ENCODE results near the gene PARVB. TPM values are rescaled to one million over a fixed set of nuclear protein-coding genes. Genes with fewer than 3 reads are reported as not detected.

PARVB gene
- total RNA-seq, 4 donors from 2014 or later: 32.1 to 61.9 (median 41.9) TPM

DNA sequence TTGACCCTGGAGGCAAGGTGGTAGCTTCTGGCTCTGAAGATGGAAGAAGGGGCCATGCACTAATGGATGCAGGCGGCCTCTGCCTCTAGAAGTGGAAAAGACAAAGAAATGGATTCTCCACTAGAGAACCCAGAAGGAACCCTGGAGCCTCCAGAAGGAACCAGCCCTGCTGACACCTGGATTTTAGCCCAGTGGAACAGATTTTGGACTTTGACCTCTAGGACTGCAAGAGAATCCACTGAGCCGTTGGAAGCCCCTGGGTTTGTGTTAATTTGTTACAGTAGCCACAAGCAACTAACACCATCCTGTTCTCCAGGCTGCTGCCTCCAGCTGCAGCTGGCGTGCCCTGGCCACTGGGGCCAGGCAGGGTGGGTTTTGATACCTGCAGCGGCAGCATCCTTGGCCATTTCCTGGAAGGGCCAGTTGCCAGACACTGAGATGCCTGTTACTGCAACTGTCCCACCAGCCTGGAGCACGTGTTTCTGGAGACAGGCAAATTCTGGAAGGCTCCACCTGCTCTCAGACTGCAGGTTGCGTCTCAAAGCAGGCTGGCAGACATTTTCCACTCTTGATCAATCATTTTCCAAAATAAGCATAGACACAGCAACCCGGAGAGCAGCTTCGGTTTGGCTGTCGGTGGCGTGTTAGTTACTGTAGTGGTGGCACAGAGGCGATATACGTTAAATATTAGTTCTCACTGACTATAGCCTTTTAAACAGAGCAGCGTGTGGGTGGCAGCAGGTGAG lies 79.8 kb downstream of the PARVB start:
- Histone ChIP-seq H3K4me1 (peaks cover 0 to under 1% (median 0%) of the 10 kb centered on the region in 3 donors), H3K4me3 (no peak overlapping the region), H3K27me3 (no peaks in the 10 kb centered on the region), H3K9me3 (no peaks in the 10 kb centered on the region), H3K36me3 (peaks cover 0 to 55% of the 10 kb centered on the region in 2 donors), H3K27ac (no peak overlapping the region)
- TF ChIP-seq, protein P1, sequence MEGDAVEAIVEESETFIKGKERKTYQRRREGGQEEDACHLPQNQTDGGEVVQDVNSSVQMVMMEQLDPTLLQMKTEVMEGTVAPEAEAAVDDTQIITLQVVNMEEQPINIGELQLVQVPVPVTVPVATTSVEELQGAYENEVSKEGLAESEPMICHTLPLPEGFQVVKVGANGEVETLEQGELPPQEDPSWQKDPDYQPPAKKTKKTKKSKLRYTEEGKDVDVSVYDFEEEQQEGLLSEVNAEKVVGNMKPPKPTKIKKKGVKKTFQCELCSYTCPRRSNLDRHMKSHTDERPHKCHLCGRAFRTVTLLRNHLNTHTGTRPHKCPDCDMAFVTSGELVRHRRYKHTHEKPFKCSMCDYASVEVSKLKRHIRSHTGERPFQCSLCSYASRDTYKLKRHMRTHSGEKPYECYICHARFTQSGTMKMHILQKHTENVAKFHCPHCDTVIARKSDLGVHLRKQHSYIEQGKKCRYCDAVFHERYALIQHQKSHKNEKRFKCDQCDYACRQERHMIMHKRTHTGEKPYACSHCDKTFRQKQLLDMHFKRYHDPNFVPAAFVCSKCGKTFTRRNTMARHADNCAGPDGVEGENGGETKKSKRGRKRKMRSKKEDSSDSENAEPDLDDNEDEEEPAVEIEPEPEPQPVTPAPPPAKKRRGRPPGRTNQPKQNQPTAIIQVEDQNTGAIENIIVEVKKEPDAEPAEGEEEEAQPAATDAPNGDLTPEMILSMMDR (IDR thresholded peaks at IDR 0.05): no peak
- no peak for TF ChIP-seq POLR2AphosphoS5 (IDR thresholded peaks at IDR 0.05)
- no peak for TF ChIP-seq POLR2A (IDR thresholded peaks at IDR 0.05)
- TF ChIP-seq EP300 (IDR thresholded peaks at IDR 0.05): no peak
- no peak for ATAC-seq
- WGBS, 2 donors (ENCODE audit: low coverage in 1 of 2): 60% methylated on average over 1 of the region's 13 CpGs; no CpG with 5 or more reads in 1 of the 2 donors

DNA sequence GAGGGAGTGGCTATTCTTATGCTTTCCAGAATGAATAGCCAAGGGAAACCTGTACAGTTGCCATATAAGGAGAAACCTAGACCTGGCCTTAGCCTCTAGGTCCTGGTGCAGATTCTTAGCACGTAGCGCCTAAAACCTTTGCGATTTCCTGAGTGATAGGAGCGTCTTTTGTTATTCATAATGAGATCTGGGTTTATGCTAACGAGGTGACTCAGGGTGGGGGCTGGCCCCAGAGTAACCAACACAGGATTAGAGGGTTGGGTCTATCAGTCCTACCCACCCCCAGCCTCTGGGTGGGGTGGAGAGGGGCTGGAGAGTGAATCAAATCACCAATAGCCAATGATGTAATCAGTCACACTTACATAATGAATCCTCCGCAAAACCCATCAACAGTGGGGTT lies 83.2 kb downstream of the PARVB start:
- TF ChIP-seq, protein P1 (IDR thresholded peaks at IDR 0.05): no peak
- TF ChIP-seq POLR2AphosphoS5 (IDR thresholded peaks at IDR 0.05) (no peak), POLR2A (IDR thresholded peaks at IDR 0.05) (no peak), EP300 (IDR thresholded peaks at IDR 0.05) (no peak)
- Histone ChIP-seq H3K4me1 (peaks cover 0 to 8% (median 0%) of the 10 kb centered on the region in 3 donors), H3K27me3 (no peaks in the 10 kb centered on the region), H3K36me3 (peaks cover 0 to 30% of the 10 kb centered on the region in 2 donors), H3K4me3 (no peak overlapping the region), H3K9me3 (no peaks in the 10 kb centered on the region), H3K27ac (no peak overlapping the region)
- ATAC-seq: no peak
- 81 to 100% methylated on average over 3 to 6 of the region's 6 CpGs for WGBS, 2 donors (ENCODE audit: low coverage in 1 of 2)

DNA sequence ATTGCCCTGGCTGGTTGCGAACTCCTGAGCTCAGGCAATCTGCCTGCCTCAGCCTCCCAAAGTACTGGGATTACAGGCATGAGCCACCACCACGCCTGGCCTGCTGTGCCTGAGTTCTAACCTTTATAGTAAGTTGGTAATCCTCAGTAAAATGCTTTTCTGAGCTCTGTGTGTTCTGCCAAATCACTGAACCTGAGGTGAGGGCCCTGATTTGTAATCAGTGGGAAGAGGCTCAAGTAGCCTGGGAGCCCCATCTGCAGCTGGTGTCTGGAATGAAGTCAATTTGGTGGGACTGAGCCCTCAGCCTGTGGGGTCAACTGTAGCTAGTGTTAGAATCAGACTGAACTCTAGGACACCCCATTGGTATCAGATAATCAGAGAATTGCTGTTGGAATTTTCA lies 84.0 kb downstream of the PARVB start:
- H3K9me3 ChIP-seq: no peaks in the 10 kb centered on the region
- no peaks in the 10 kb centered on the region for H3K27me3 ChIP-seq
- no peak for ATAC-seq
- H3K4me3 ChIP-seq: no peak overlapping the region
- TF ChIP-seq POLR2A (IDR thresholded peaks at IDR 0.05) (no peak), POLR2AphosphoS5 (IDR thresholded peaks at IDR 0.05) (no peak), EP300 (IDR thresholded peaks at IDR 0.05) (no peak)
- TF ChIP-seq, protein P1 (IDR thresholded peaks at IDR 0.05): no peak
- peaks cover 0 to 8% (median 0%) of the 10 kb centered on the region in 3 donors for H3K4me1 ChIP-seq
- H3K27ac ChIP-seq: no peak overlapping the region
- no CpG with 5 or more reads among the region's 2 CpGs for WGBS, 2 donors (ENCODE audit: low coverage in 1 of 2)
- peaks cover 0 to 22% of the 10 kb centered on the region in 2 donors for H3K36me3 ChIP-seq

DNA sequence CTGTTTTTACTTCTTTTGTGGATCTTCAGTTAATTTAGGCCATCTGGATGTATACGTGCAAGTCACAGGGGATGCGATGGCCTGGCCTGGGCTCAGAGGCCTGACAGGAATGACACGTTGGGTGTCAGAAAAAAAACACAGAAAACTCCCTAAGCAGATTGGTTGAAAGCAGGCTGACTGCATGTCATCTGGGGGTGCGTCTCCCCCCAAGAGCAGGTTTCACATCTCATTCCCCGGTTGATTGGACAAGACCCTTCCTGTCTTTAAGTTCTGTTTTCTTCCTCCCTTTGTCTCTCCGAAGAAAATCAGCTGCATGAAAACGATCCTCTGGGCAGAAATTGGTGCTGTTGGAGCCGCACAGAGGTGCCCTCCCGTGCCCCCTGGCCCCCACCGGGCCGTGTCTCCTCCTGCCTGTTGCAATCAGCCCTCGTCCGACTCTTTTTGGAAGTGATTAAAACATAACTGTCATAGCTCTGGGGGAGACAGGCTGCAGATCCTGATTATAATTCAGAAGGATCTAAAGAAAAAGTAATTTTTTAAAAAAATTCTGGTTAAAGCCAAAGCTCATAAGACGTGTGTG lies 84.8 kb downstream of the PARVB start:
- TF ChIP-seq POLR2AphosphoS5 (IDR thresholded peaks at IDR 0.05) (no peak), EP300 (IDR thresholded peaks at IDR 0.05) (no peak), POLR2A (IDR thresholded peaks at IDR 0.05) (no peak)
- TF ChIP-seq, protein P1 (IDR thresholded peaks at IDR 0.05): no peak
- peaks cover 0 to 8% (median 0%) of the 10 kb centered on the region in 3 donors for H3K4me1 ChIP-seq
- no peaks in the 10 kb centered on the region for H3K9me3 ChIP-seq
- no peak for ATAC-seq
- H3K36me3 ChIP-seq: peaks cover 0 to 14% of the 10 kb centered on the region in 2 donors
- no peak overlapping the region for H3K27ac ChIP-seq
- no peak overlapping the region for H3K4me3 ChIP-seq
- 48 to 59% methylated on average over 7 to 14 of the region's 14 CpGs for WGBS, 2 donors (ENCODE audit: low coverage in 1 of 2)
- H3K27me3 ChIP-seq: no peaks in the 10 kb centered on the region
